GM15510 (cell line): ENCODE measurements around the gene HS3ST5.

ENCODE experiments used
- POLR2A ChIP-seq: IDR thresholded peaks from 3 replicates; pipeline ENCODE4 v1.6.1; 2011; ENCODE audit warnings: borderline replicate concordance; ENCODE audit not compliant: insufficient read length; ENCODE audit errors: extremely low read depth

Gene HS3ST5

DNA sequence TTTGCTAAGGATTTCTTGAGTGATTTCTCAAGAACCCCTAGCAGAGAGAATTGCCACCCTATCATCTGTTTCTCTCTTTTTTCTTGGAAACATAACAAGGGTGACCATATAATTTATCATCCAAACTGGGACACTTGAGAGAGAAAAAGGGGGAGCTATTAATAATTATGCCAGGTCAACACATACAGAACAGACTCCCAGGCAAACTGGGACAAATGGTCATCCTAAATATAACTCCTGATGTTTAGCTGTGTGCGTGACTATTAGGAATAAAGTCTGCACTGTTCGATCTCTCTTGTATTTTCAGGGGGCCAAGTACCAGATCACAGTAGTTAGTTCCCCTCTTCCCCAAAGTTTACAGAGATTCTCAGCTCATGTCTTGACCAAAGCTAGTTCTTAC lies 11.7 kb upstream of the HS3ST5 start:
- TF ChIP-seq POLR2A = no peak

GRCh38 chr6:114346451-114346850 lies 3.6 kb upstream of the HS3ST5 start:
- TF ChIP-seq POLR2A = no peak

DNA sequence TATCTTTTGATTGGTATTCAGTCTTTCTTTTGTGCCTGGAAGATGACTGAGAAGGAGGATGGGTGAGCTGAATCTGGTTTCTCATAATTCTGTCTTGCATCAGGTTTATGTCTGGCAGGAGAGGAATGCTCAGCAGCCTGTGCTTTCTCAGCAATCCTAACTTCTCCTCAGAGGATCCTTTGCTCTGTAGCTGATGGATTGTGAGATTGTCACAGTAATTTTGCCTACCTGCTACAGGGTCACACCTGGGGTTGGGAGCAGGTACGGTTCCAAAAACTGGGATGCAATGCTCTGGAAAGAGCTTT lies 2.1 kb upstream of the HS3ST5 start:
- no peak for TF ChIP-seq POLR2A

DNA sequence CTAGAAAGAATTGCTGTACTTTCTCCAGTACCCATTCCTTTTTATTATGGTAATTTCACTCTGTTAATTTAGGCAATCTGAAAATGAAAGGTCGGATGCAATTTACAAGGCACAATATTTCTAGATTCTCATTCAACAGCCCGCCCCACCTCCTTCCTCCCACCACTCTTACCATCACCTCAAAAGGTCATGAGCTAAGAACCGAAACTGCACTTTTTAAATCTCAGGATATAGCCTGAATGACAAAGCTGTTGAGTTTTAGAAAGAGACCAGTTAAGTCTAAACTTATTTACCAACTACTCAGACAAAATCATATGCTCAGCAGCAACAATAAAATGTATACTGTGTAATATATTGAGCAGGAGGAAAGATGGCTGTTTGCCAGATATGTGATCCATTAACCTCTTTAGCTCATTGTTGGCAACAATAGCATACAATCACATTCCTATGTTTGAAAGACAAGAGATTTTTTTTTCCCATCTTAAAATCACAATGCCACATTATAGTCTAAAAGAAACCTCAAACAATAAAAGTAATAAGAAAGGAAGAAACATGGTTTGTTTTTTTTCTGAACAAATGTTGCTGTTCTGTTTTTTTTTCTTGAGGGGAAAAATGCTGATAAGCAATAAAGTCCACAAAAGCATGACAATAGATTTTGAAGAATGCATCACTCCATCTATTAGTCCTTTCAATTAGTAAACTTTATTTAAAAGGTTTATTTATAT lies 1.6 kb upstream of the HS3ST5 start:
- TF ChIP-seq POLR2A = no peak

- TF ChIP-seq POLR2A = no peak
Observed at GRCh38 chr6:114343782-114344144, 940 bp upstream of the HS3ST5 start.

- TF ChIP-seq POLR2A = no peak
Observed at GRCh38 chr6:114342086-114342825, 567 bp downstream of the HS3ST5 start.

- TF ChIP-seq POLR2A = no peak
Observed at GRCh38 chr6:114339706-114340105, 3.1 kb downstream of the HS3ST5 start.

- no peak for TF ChIP-seq POLR2A
Observed at GRCh38 chr6:114334237-114334636, 8.6 kb downstream of the HS3ST5 start.

DNA sequence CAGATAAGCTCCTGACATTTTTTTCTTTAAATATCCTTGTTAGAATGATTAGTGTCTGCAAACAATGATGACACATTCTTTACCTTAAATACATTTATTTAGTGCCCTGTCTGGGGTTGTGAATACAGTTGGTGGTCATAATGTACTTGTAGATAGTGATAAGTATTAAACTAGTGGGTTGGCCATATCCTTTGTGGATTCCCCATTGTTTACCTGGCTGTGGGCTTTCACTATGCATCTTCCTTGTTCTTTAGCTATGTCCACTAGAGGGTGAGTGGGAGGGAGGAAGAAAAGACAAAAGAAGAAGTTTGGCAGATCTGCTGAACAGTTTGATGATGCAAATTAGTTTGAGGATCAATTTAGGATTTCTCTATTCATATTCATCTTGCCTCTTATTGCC lies 15.7 kb downstream of the HS3ST5 start:
- no peak for TF ChIP-seq POLR2A

- no peak for TF ChIP-seq POLR2A
Observed at GRCh38 chr6:114323784-114324183, 19.0 kb downstream of the HS3ST5 start.

GRCh38 chr6:114319749-114320148 lies 23.1 kb downstream of the HS3ST5 start:
- no peak for TF ChIP-seq POLR2A

DNA sequence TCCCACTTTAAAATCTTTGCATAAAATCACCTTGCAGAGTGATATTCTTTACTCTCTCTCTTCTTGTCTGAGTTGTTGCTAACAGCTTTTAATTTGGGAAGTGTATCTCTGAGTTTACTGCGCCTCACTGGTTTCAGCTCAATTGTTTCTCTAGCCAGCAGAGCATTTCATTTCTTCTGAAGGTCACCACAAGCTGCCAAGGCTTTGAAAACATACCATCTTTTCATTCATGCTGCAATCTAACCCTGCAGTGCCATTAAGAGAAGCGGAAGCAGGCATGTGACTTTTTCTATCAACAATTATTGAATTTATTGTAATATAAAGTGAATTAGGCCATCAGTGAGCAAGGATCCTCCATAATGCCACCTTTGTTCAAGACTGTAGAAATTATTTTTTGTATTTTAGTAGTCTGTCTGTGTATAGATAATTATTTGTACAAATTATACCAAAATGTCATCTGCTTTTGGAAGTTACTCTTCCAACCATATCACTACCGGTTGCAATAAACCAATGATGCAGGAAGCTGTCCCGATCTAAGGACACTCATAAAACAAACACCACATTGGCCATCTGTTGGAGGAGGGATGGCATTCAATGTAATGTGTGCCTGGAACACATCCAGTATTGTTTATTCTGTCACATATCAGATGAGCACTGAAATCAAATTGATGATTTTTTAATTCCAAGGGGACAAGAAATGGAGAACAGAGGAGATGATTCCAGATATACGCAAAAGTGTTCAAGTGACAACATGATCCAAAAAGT lies 26.8 kb downstream of the HS3ST5 start:
- no peak for TF ChIP-seq POLR2A

GRCh38 chr6:114312931-114313330 lies 29.9 kb downstream of the HS3ST5 start:
- no peak for TF ChIP-seq POLR2A

DNA sequence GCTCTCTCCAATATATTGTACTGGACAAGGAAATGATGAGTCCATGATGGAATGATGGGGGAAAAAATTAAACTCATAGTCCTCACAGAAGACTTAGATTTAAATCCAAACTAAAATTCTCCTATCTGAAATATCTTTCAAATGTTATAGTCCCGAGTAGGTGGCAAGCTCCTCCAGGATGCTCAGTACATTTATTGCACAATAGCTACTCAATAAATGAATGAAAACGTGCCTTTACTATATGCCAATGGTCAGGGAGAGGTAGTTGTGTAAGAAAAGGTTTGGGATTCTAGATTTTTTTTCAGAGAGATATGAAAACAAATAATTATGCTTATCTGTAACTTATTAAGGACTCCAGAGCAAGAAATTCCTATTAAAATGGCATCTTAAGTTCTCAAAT lies 32.8 kb downstream of the HS3ST5 start:
- no peak for TF ChIP-seq POLR2A

GRCh38 chr6:114304304-114304887 lies 38.4 kb downstream of the HS3ST5 start:
- TF ChIP-seq POLR2A = no peak
